Inflammatory macrophage treated with lipopolysaccharide for 4 hours (primary cell): ENCODE measurements around the gene ELN.

Experiments used
- DNase-seq: peaks from one replicate; pipeline ENCODE4 v3.0.0-alpha.2; 2020

The ELN gene

DNA sequence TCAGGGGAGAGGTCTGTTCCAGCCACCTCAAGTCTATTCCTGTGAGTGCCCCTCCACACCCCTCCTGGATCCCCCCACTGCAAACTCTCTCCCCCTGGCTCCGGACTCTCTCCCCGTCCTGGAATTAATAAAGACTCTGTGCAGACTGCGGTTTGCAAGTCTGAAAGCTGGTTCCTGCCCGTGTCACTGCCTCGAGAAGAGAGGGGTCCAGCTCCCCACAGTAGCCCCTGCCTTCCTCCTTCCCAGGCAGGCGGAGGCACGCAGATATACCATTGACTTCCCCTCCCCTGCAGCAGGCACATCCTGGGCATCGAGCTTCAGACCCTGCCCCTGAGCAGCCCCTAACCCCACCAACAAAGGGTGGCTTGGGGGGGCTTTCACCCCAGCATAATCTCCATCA, 2.2 kb upstream of the ELN start:
- no peak for DNase-seq

- no peak for DNase-seq
Observed at GRCh38 chr7:74026406-74026902, 1.5 kb upstream of the ELN start.

- peak; percentile 52 for DNase-seq
Observed at GRCh38 chr7:74026903-74027682, 880 bp upstream of the ELN start.

GRCh38 chr7:74028321-74028838, 407 bp downstream of the ELN start:
- no peak for DNase-seq

- DNase-seq = no peak
Observed at GRCh38 chr7:74029089-74029785, 1.3 kb downstream of the ELN start.

- DNase-seq = no peak
Observed at GRCh38 chr7:74029991-74030415, 2.0 kb downstream of the ELN start.

DNA sequence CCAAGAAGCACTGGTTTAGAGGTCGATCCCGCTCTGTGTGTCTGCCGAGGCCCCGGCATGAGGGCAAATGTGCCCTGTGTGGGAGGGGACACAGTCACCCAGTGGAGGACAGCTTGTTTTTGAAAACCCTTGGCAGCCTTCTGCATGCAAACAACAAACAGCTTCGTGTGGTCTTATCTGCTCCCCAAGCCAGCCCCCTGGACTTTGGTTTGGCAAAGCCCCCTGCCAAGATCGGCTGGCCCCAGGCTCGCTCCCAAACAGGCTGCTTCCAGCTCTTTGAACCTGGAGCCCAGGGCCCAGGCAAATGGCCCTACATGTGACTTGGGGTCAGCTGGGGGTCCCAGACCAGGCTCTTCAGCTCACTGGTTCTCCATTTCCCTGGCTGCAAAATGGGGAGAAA, 2.9 kb downstream of the ELN start:
- DNase-seq = no peak

- no peak for DNase-seq
Observed at GRCh38 chr7:74031403-74032190, 3.6 kb downstream of the ELN start.

- DNase-seq = no peak
Observed at GRCh38 chr7:74032191-74032490, 4.2 kb downstream of the ELN start.

DNA sequence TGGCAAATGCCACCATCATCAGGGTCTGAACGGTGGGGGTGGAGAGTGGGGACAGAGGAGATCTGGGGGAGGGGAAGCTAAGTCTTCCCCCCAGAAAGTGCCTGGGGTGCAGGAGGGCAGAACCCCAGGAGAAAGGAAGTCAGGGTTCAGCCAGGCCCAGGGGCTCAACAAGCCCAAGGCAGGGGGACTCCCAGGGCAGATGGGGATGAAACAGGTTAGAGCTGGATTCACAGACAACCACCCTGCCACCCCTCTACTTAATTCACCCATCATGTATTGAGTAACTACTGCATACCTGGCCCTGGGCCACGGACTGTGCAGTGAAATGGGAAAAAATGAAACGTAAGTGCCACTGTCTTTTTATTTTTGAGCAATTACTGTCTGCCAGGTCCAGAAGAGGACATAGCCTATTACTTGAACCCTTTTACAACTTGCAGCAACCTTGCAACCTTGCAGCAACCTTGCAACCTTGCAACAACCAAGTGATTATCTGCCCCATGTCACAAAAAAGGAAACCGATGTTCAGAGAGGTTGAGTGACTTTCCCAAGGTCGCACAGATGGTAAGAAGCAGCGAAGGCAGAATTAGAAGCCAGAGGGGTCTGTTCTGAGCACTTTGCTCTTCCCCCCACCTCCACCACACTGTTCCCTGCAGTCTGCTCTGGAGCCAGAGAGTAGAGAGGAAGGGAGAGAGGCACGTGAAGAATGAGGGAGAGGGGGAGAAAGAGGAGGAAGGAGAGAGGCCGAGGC, 4.8 kb downstream of the ELN start:
- DNase-seq = no peak

DNA sequence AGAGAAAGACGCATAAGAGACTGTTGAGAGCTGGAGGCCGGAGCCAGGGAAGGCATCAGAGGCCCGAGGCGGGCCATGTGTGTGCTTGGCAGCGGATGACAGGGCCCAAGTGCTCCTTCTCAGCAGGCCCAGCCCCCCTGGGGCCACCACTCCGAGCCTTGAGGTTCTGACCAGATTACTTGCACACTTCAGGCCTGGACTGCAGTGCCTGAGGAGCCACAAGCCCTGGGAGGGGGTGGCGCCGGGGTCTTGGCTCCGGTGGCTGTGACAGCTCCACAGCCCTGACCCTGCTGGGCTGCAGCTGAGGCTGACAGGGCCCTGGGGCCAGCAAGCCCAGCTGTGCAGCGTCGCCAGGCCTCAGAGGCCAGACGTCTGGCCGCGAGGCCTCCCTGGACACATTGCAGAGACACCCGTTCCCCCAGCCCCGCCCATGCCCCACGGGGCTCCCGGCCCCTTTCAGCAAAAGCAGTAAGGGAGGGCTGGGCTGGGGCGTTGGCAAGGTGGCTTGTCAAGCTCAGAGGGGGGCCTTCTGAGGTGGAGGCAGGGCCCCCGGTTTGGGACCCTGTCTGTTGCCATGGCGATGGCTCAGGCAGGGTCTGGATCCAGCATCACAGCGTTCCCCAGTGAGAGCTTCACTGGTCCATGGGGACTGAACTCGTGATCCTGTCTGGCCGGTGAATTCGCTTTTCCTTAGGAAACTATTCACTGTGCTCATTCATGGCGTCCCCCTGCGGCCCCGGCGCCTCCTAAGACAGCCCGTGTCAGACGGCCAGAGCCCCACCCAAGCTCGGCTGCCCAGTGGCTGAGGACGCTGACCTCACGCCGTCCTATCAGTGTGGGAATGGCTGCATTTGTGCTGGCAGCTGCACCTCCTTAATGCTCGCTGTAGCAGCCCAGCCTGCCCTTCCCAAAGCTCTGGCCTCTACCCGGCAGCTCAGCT, 5.7 kb downstream of the ELN start:
- DNase-seq = no peak

GRCh38 chr7:74037609-74038008, 9.6 kb downstream of the ELN start:
- no peak for DNase-seq

GRCh38 chr7:74038194-74038961, 10.4 kb downstream of the ELN start:
- DNase-seq = no peak

DNA sequence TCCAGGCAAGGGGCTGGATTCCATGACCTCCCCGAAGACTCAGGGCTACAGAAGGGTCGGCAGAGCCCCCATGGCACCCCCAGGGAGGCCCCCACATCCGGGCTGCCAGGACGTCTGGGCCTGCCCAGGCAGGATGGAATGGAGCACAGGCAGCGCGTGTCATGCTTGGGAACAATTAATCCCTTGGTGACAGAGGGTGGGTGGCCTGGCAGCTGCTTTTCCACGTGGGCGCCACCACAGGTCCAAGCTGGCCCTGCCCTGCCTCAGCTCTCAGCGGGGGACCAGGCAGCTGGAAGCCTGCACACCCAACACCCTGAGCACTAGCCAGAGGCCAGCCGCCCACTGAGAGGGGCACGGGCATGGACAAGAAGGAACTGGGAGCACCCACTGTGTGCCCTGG, 11.4 kb downstream of the ELN start:
- DNase-seq = no peak

- no peak for DNase-seq
Observed at GRCh38 chr7:74040101-74040790, 12.3 kb downstream of the ELN start.

- DNase-seq = no peak
Observed at GRCh38 chr7:74040791-74041520, 13.0 kb downstream of the ELN start.

- no peak for DNase-seq
Observed at GRCh38 chr7:74042746-74043522, 15.0 kb downstream of the ELN start.

DNA sequence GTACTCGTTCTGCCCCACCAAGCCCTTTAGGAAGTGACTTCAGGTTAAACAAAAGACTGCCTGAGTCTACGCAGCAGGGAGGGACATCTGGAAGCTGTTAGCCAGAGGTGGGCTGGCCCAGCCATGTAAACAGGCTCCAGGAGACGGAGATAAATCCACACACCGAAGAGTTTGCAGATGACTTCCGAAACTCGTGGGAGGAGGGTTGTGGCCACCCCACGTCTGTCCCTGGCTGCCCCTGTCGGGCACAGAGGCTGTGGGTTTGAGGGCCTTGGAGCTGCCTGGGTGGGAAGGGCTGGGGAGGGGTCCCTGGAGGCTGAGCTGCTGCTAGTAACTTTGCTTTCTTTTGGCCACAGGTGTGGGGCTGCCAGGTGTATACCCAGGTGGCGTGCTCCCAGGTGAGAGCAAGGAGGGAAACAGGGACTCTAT, 15.6 kb downstream of the ELN start:
- DNase-seq = no peak
